GM12891 (cell line): ENCODE measurements around the gene TK2.

Source experiments
- POLR2A ChIP-seq: IDR thresholded peaks from 2 replicates; pipeline ENCODE4 v1.6.1; 2011; ENCODE audit warnings: low read depth, low read length, control low read depth
- POLR2AphosphoS5 ChIP-seq: IDR thresholded peaks from 2 replicates; pipeline ENCODE4 v1.6.1; 2011; ENCODE audit warnings: low read depth, low read length, control low read depth
- SPI1 ChIP-seq: IDR thresholded peaks from 2 replicates; pipeline ENCODE4 v1.6.1; 2011; ENCODE audit warnings: low read depth, low read length, control low read depth
- TAF1 ChIP-seq: IDR thresholded peaks from 2 replicates; pipeline ENCODE4 v1.6.1; 2011; ENCODE audit warnings: low read depth, low read length, control low read depth

GRCh38 chr16:66542396-66542795 is 7.5 kb downstream of the TK2 start:
- TF ChIP-seq TAF1 (no peak), POLR2AphosphoS5 (no peak), POLR2A (no peak), SPI1 (no peak)
